NCI-H1092 treated with DMSO at 0.1 percent for 48 hours (cell line): Measurements from ENCODE around the gene LPCAT1.
A peak's percentile ranks its signal among the peaks of the same experiment; 100 is the strongest.
"Not testable (repeated sequence)": the region's sequence is repeated elsewhere in the genome, so short reads cannot be mapped to it uniquely, and the experiment has no call there.

Experiments used
- DNase-seq: peaks from one replicate; lab custom pipeline; 2025; lab: John Stamatoyannopoulos, UW

LPCAT1 gene

GRCh38 chr5:1466631-1467265, 57.0 kb downstream of the LPCAT1 start:
- no peak for DNase-seq

- no peak for DNase-seq
Measured at GRCh38 chr5:1465966-1466471, 57.7 kb downstream of the LPCAT1 start.

- DNase-seq: no peak
Measured at GRCh38 chr5:1465117-1465516, 58.6 kb downstream of the LPCAT1 start.

GRCh38 chr5:1464511-1464910, 59.2 kb downstream of the LPCAT1 start:
- DNase-seq: no peak

GRCh38 chr5:1464096-1464446, 59.7 kb downstream of the LPCAT1 start:
- no peak for DNase-seq

GRCh38 chr5:1463326-1464095, 60.2 kb downstream of the LPCAT1 start:
- DNase-seq: no peak

GRCh38 chr5:1462358-1462757, 61.4 kb downstream of the LPCAT1 start:
- no peak for DNase-seq

GRCh38 chr5:1461396-1461795, 62.4 kb downstream of the LPCAT1 start:
- no peak for DNase-seq

GRCh38 chr5:1460054-1460682, 63.6 kb downstream of the LPCAT1 start:
- no peak for DNase-seq

- DNase-seq: not testable (repeated sequence)
Measured at GRCh38 chr5:1459435-1459834, 64.3 kb downstream of the LPCAT1 start.

- DNase-seq: not testable (repeated sequence)
Measured at GRCh38 chr5:1456110-1456881, 67.5 kb downstream of the LPCAT1 start.

GRCh38 chr5:1453613-1454012, 70.1 kb downstream of the LPCAT1 start:
- DNase-seq: no peak

- DNase-seq: no peak
Measured at GRCh38 chr5:1449081-1449630, 74.6 kb downstream of the LPCAT1 start.

- DNase-seq: no peak
Measured at GRCh38 chr5:1448511-1449011, 75.2 kb downstream of the LPCAT1 start.

GRCh38 chr5:1447671-1448361, 75.9 kb downstream of the LPCAT1 start:
- DNase-seq: no peak

- DNase-seq: no peak
Measured at GRCh38 chr5:1446602-1447343, 77.0 kb downstream of the LPCAT1 start.

- DNase-seq: no peak
Measured at GRCh38 chr5:1445689-1446601, 77.8 kb downstream of the LPCAT1 start.

- peak; percentile 29 for DNase-seq
Measured at GRCh38 chr5:1445313-1445688, 78.5 kb downstream of the LPCAT1 start, which contains the start of gene SLC6A3. TSS of gene SLC6A3 (minus strand) at chr5:1445440. CDS start at chr5:1443197, 2,243 bp downstream.
